ENCODE measurements around the gene CLEC17A.
"Not testable (repeated sequence)": the region's sequence is repeated elsewhere in the genome, so short reads cannot be mapped to it uniquely, and the experiment has no call there.

The CLEC17A gene

GRCh38 chr19:14570864-14571527 lies 11.9 kb upstream of the CLEC17A start:
- H3K9ac ChIP-seq (ENCODE audit: low read length), result peak overlapping the region; percentile 95
- H3K27me3 ChIP-seq (replicated peaks; ENCODE audit: control insufficient read depth, insufficient read depth, low read length), result no peaks in the 10 kb centered on the region
- no peaks in the 10 kb centered on the region for H3K9me3 ChIP-seq (ENCODE audit: control insufficient read depth, low read length)
- peaks cover 8% of the 10 kb centered on the region for H3K4me1 ChIP-seq (ENCODE audit: control insufficient read depth, insufficient read depth, low read length)
- no peak for DNase-seq (ENCODE audit: low read depth)
- peak overlapping the region; percentile 100 for H3K4me3 ChIP-seq (ENCODE audit: low read length)
- H3K36me3 ChIP-seq (ENCODE audit: control insufficient read depth, insufficient read depth, low read length, severe bottlenecking), result peaks cover 8% of the 10 kb centered on the region

- H3K9me3 ChIP-seq (ENCODE audit: control insufficient read depth, low read length), result no peaks in the 10 kb centered on the region
- H3K9ac ChIP-seq (ENCODE audit: low read length), result peak within 1 kb of the TSS; percentile 95
- H3K27me3 ChIP-seq (replicated peaks; ENCODE audit: control insufficient read depth, insufficient read depth, low read length), result no peaks in the 10 kb centered on the region
- peaks cover 7% of the 10 kb centered on the region for H3K36me3 ChIP-seq (ENCODE audit: control insufficient read depth, insufficient read depth, low read length, severe bottlenecking)
- peak; percentile 95 for DNase-seq (ENCODE audit: low read depth)
- peaks cover 8% of the 10 kb centered on the region for H3K4me1 ChIP-seq (ENCODE audit: control insufficient read depth, insufficient read depth, low read length)
- H3K4me3 ChIP-seq (ENCODE audit: low read length), result peak within 1 kb of the TSS; percentile 100
These were observed 11.0 kb upstream of the CLEC17A start, which contains the start of gene NDUFB7 for GRCh38 chr19:14571695-14572490. NDUFB7 (minus strand) TSS chr19:14572066; CDS start chr19:14572000, 66 bp downstream.

- H3K4me3 ChIP-seq (ENCODE audit: low read length), result no peak overlapping the region
- no peak for DNase-seq (ENCODE audit: low read depth)
- H3K27me3 ChIP-seq (replicated peaks; ENCODE audit: control insufficient read depth, insufficient read depth, low read length), result no peaks in the 10 kb centered on the region
- no peaks in the 10 kb centered on the region for H3K9me3 ChIP-seq (ENCODE audit: control insufficient read depth, low read length)
- no peak overlapping the region for H3K9ac ChIP-seq (ENCODE audit: low read length)
- peaks cover 7% of the 10 kb centered on the region for H3K4me1 ChIP-seq (ENCODE audit: control insufficient read depth, insufficient read depth, low read length)
- H3K36me3 ChIP-seq (ENCODE audit: control insufficient read depth, insufficient read depth, low read length, severe bottlenecking), result no peaks in the 10 kb centered on the region
These were observed 7.4 kb upstream of the CLEC17A start for GRCh38 chr19:14575428-14575980.

DNA sequence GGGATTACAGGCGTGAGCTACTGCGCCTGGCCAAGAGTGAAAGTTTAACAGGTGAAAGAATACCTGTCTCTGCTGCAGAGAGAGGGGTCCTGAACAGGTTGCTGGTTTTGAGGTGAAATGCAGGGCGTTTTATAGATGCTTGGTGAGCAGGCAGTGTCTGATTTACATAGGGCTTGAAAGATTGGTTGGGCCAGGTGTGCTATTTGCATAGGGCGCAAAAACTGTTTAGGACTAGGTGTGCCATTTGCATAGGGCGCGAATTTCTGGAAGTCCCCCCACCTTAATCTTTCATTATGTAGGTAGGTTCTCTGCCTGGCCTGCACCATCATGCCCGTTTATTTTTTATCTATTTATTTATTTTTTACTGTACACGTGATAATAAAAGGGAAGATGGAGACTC lies 6.5 kb upstream of the CLEC17A start:
- Histone ChIP-seq H3K27me3 (replicated peaks; ENCODE audit: control insufficient read depth, insufficient read depth, low read length) (no peaks in the 10 kb centered on the region), H3K4me3 (ENCODE audit: low read length) (no peak overlapping the region), H3K36me3 (ENCODE audit: control insufficient read depth, insufficient read depth, low read length, severe bottlenecking) (no peaks in the 10 kb centered on the region), H3K4me1 (ENCODE audit: control insufficient read depth, insufficient read depth, low read length) (no peaks in the 10 kb centered on the region), H3K9me3 (ENCODE audit: control insufficient read depth, low read length) (no peaks in the 10 kb centered on the region), H3K9ac (ENCODE audit: low read length) (no peak overlapping the region)
- no peak for DNase-seq (ENCODE audit: low read depth)

DNA sequence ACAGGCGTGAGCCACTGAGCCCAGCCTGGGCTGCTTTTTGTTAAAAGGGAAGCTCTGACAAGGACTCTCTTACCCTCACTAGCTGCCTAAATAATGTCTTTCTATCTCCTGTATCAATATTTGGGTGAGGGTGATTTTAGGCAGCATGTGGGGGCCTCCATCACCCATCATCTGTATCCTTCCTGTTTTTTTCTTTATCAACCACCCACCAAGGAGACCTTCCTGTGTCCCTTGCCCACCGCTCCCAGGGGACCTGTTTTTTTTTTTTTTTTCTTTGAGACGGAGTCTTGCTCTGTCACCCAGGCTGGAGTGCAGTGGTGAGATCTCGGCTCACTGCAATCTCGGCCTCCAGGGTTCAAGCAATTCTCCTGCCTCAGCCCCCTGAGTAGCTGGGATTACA lies 5.6 kb upstream of the CLEC17A start:
- no peaks in the 10 kb centered on the region for H3K4me1 ChIP-seq (ENCODE audit: control insufficient read depth, insufficient read depth, low read length)
- no peak for DNase-seq (ENCODE audit: low read depth)
- no peak overlapping the region for H3K9ac ChIP-seq (ENCODE audit: low read length)
- H3K27me3 ChIP-seq (replicated peaks; ENCODE audit: control insufficient read depth, insufficient read depth, low read length), result no peaks in the 10 kb centered on the region
- H3K9me3 ChIP-seq (ENCODE audit: control insufficient read depth, low read length), result no peaks in the 10 kb centered on the region
- H3K36me3 ChIP-seq (ENCODE audit: control insufficient read depth, insufficient read depth, low read length, severe bottlenecking), result no peaks in the 10 kb centered on the region
- H3K4me3 ChIP-seq (ENCODE audit: low read length), result no peak overlapping the region

DNA sequence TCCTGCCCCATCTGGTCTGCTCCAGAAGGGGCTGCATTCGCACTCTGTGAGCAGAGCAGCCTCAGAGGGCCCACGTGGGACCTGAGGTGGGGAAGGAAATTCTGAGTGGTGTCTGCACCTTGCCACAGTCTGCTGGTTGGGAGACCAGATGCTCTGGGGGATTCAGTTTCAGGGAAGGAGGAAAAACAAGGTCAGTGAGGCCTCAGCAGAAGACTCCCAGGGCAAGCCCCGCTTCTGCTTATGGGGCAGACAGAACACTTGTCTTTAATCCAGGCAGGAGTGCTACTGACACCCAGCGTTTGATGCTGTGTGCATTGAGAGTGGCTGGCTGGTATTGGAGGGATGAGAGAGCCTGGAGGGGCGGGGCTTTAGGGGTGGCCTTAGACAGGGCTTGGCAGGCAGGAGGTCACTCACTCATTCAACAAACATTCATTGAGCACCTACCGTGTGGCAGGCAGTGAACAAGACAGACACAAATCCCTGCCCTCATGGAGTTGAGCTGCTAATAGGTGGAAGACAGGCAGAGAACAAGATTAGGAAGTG lies 4.9 kb upstream of the CLEC17A start:
- no peaks in the 10 kb centered on the region for H3K4me1 ChIP-seq (ENCODE audit: control insufficient read depth, insufficient read depth, low read length)
- H3K36me3 ChIP-seq (ENCODE audit: control insufficient read depth, insufficient read depth, low read length, severe bottlenecking), result no peaks in the 10 kb centered on the region
- no peaks in the 10 kb centered on the region for H3K9me3 ChIP-seq (ENCODE audit: control insufficient read depth, low read length)
- DNase-seq (ENCODE audit: low read depth), result no peak
- no peak overlapping the region for H3K4me3 ChIP-seq (ENCODE audit: low read length)
- no peaks in the 10 kb centered on the region for H3K27me3 ChIP-seq (replicated peaks; ENCODE audit: control insufficient read depth, insufficient read depth, low read length)
- no peak overlapping the region for H3K9ac ChIP-seq (ENCODE audit: low read length)

DNA sequence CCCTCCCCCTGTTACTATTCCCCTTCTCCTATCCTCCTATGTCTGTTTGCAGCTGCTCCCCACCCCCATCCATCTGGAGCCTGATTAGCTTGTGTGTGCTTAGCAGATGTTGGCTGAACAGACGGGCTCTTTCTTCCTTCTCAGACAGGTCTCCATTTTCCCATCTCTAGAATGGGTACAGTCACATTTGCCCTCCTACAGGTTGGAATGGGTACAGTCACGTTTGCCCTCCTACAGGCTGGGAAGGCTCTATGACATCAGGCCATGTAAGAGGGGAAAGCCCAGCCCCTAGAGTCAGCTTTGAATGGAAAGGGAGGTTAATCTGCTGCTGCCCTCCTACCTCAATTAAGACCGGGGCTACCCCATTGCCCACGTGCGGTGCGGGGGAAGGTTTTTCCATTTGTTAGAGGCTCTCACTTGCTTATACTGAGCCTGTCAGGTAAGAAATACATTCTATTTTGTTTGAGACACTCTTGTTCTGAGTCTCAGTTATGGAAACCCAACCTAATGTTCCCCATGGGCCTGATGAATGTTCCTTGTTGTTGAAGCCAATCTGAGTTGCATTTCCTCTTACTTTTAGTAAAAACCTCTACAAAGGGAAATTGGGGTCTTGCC lies 2.2 kb upstream of the CLEC17A start:
- Histone ChIP-seq H3K4me3 (ENCODE audit: low read length) (no peak overlapping the region), H3K36me3 (ENCODE audit: control insufficient read depth, insufficient read depth, low read length, severe bottlenecking) (no peaks in the 10 kb centered on the region), H3K4me1 (ENCODE audit: control insufficient read depth, insufficient read depth, low read length) (no peaks in the 10 kb centered on the region), H3K9me3 (ENCODE audit: control insufficient read depth, low read length) (no peaks in the 10 kb centered on the region), H3K27me3 (replicated peaks; ENCODE audit: control insufficient read depth, insufficient read depth, low read length) (no peaks in the 10 kb centered on the region), H3K9ac (ENCODE audit: low read length) (no peak overlapping the region)
- DNase-seq (ENCODE audit: low read depth), result no peak

GRCh38 chr19:14584372-14584771 lies 1.5 kb downstream of the CLEC17A start:
- DNase-seq (ENCODE audit: low read depth), result not testable (repeated sequence)

GRCh38 chr19:14585187-14585586 lies 2.3 kb downstream of the CLEC17A start:
- not testable (repeated sequence) for H3K4me1 ChIP-seq (ENCODE audit: control insufficient read depth, insufficient read depth, low read length); H3K9me3 ChIP-seq (ENCODE audit: control insufficient read depth, low read length); DNase-seq (ENCODE audit: low read depth); H3K4me3 ChIP-seq (ENCODE audit: low read length); H3K27me3 ChIP-seq (replicated peaks; ENCODE audit: control insufficient read depth, insufficient read depth, low read length); H3K9ac ChIP-seq (ENCODE audit: low read length); H3K36me3 ChIP-seq (ENCODE audit: control insufficient read depth, insufficient read depth, low read length, severe bottlenecking)

More at GRCh38 chr19:14584372-14584771, 1.5 kb downstream of the CLEC17A start:
- H3K36me3 ChIP-seq (ENCODE audit: control insufficient read depth, insufficient read depth, low read length, severe bottlenecking); H3K9ac ChIP-seq (ENCODE audit: low read length); H3K9me3 ChIP-seq (ENCODE audit: control insufficient read depth, low read length); H3K4me3 ChIP-seq (ENCODE audit: low read length); H3K4me1 ChIP-seq (ENCODE audit: control insufficient read depth, insufficient read depth, low read length); H3K27me3 ChIP-seq (replicated peaks; ENCODE audit: control insufficient read depth, insufficient read depth, low read length): not testable (repeated sequence)

DNA sequence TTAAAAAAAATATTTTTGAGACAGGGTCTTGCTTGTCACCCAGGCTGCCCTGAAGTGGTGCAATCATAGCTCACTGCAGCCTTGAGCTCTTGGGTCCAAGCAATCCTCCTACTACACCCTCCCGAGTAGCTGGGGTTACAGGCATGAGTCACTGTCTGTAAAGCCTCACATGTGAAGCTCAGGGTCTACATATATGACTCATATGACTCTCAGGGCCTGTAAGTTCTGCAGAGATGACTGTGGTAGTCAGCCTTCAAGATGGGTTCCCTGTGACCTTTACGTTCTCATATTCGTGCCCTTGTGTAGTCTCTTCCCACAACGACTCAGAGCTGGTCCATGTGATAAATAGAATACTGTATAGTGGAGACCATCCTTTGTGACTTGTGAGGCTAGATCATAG lies 6.5 kb downstream of the CLEC17A start:
- DNase-seq (ENCODE audit: low read depth); H3K4me3 ChIP-seq (ENCODE audit: low read length); H3K36me3 ChIP-seq (ENCODE audit: control insufficient read depth, insufficient read depth, low read length, severe bottlenecking); H3K27me3 ChIP-seq (replicated peaks; ENCODE audit: control insufficient read depth, insufficient read depth, low read length); H3K9me3 ChIP-seq (ENCODE audit: control insufficient read depth, low read length); H3K9ac ChIP-seq (ENCODE audit: low read length); H3K4me1 ChIP-seq (ENCODE audit: control insufficient read depth, insufficient read depth, low read length): not testable (repeated sequence)

DNA sequence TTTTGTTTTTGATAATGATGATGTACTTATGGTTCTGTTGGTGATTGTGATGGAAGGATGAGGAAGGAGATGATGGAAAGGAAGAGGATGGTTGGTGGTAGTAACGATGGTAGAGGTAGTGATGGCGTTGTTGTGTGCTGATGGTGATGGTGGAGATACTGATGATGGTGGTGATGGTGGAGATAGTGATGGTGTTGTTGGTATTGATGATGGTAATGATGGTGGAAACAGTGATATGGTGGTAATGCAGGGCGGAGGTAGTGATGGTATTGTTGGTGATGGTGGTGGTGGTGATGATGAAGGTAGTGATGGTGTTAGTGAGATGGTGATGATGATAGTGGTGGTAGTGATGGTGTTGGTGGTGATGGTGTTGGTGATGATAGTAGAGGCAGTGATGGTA lies 12.7 kb downstream of the CLEC17A start:
- DNase-seq (ENCODE audit: low read depth), result no peak

More for the DNA sequence above, 12.7 kb downstream of the CLEC17A start:
- Histone ChIP-seq H3K4me3 (ENCODE audit: low read length) (no peak overlapping the region), H3K4me1 (ENCODE audit: control insufficient read depth, insufficient read depth, low read length) (no peaks in the 10 kb centered on the region), H3K36me3 (ENCODE audit: control insufficient read depth, insufficient read depth, low read length, severe bottlenecking) (no peaks in the 10 kb centered on the region), H3K27me3 (replicated peaks; ENCODE audit: control insufficient read depth, insufficient read depth, low read length) (no peaks in the 10 kb centered on the region), H3K9ac (ENCODE audit: low read length) (no peak overlapping the region), H3K9me3 (ENCODE audit: control insufficient read depth, low read length) (no peaks in the 10 kb centered on the region)

Measured in adipocyte (in vitro differentiated cells).